Osteoblast (primary cell): ENCODE results near the gene TBC1D12. TPM values are rescaled to one million over a fixed set of nuclear protein-coding genes. Genes with fewer than 3 reads are reported as not detected.

ENCODE experiments used
- DNase-seq: peaks from one replicate; pipeline ENCODE4 v3.0.0; 2011; ENCODE audit warnings: low spot score, mixed read lengths; ENCODE audit not compliant: insufficient read length; ENCODE audit errors: missing footprints
- H2AFZ ChIP-seq: 2 replicates; pipeline ENCODE4 v1.6.0; 2011; ENCODE audit warnings: mild to moderate bottlenecking, low read length
- H3K27ac ChIP-seq: 2 replicates; pipeline ENCODE4 v1.5.1; 2011; ENCODE audit warnings: mild to moderate bottlenecking, low read depth, low read length, moderate library complexity
- H3K27me3 ChIP-seq: 2 replicates; pipeline ENCODE4 v1.6.0; 2012; ENCODE audit warnings: mild to moderate bottlenecking, control low read depth, inconsistent platforms, low read length, moderate library complexity; ENCODE audit not compliant: insufficient read depth
- H3K36me3 ChIP-seq: 2 replicates; pipeline ENCODE4 v1.5.1; 2011; ENCODE audit warnings: mild to moderate bottlenecking, low read length, control low read depth, moderate library complexity; ENCODE audit not compliant: insufficient read depth
- H3K4me1 ChIP-seq: 2 replicates; pipeline ENCODE4 v1.5.1; 2011; ENCODE audit warnings: mild to moderate bottlenecking, low read length, control low read depth, moderate library complexity; ENCODE audit not compliant: insufficient read depth
- H3K4me2 ChIP-seq: 2 replicates; pipeline ENCODE4 v1.6.0; 2011; ENCODE audit warnings: mild to moderate bottlenecking, low read length; ENCODE audit not compliant: insufficient read depth
- H3K4me3 ChIP-seq: fragments of 200-600 bp; sonication (generic); 3 replicates; pipeline ENCODE4 v1.5.1; 2012; ENCODE audit warnings: mild to moderate bottlenecking, low read length, inconsistent platforms; ENCODE audit not compliant: insufficient read depth
- H3K79me2 ChIP-seq: 2 replicates; pipeline ENCODE4 v1.6.0; 2012; ENCODE audit warnings: mild to moderate bottlenecking, low read length, control low read depth, inconsistent platforms; ENCODE audit not compliant: insufficient read depth
- H3K9me3 ChIP-seq: 2 replicates; pipeline ENCODE4 v1.5.1; 2011; ENCODE audit warnings: low read depth, low read length, control low read depth
- H4K20me1 ChIP-seq: 2 replicates; pipeline ENCODE4 v1.6.0; 2012; ENCODE audit warnings: mild to moderate bottlenecking, low read length, control low read depth; ENCODE audit not compliant: insufficient read depth
- total RNA-seq: library from RNA; depleted of rRNA; stranded (reverse); fragments of >200 nt; gene quantifications from 2 replicates; pipeline ENCODE4 v1.2.3, GENCODE V29; 2012
- TF ChIP-seq, protein P1 (sequence below): IDR thresholded peaks from 2 replicates; pipeline ENCODE4 v1.5.1; 2011; ENCODE audit warnings: mild to moderate bottlenecking, low read depth, low read length, moderate library complexity; ENCODE audit errors: extremely low read depth

TBC1D12 gene
- total RNA-seq, 1 donor = 43.1 TPM

DNA sequence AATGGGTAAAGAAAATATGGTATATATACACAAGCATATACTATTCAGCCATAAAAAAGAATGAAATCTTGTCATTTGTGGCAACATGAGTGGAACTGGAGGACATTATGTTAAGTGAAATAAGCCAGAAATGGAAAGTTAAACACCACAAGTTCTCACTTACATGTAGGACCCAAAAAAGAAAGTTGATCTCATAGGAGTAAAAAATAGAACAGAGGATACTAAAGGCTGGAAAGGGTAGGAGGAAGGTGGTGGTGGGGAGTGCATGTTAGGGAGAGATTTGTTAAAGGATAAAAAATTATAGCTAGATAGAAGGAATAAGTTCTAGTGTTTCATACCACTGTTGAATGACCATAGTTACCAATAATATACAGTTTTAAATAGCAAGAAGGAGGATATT, 48.4 kb downstream of the TBC1D12 start:
- Histone ChIP-seq H4K20me1 (peaks cover 3% of the 10 kb centered on the region), H3K4me3 (no peak overlapping the region), H3K79me2 (peaks cover 5% of the 10 kb centered on the region), H2AFZ (no peak overlapping the region), H3K27ac (no peak overlapping the region), H3K4me1 (no peaks in the 10 kb centered on the region), H3K36me3 (no peaks in the 10 kb centered on the region), H3K4me2 (no peak overlapping the region), H3K9me3 (no peaks in the 10 kb centered on the region), H3K27me3 (no peaks in the 10 kb centered on the region)
- TF ChIP-seq, protein P1, sequence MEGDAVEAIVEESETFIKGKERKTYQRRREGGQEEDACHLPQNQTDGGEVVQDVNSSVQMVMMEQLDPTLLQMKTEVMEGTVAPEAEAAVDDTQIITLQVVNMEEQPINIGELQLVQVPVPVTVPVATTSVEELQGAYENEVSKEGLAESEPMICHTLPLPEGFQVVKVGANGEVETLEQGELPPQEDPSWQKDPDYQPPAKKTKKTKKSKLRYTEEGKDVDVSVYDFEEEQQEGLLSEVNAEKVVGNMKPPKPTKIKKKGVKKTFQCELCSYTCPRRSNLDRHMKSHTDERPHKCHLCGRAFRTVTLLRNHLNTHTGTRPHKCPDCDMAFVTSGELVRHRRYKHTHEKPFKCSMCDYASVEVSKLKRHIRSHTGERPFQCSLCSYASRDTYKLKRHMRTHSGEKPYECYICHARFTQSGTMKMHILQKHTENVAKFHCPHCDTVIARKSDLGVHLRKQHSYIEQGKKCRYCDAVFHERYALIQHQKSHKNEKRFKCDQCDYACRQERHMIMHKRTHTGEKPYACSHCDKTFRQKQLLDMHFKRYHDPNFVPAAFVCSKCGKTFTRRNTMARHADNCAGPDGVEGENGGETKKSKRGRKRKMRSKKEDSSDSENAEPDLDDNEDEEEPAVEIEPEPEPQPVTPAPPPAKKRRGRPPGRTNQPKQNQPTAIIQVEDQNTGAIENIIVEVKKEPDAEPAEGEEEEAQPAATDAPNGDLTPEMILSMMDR = no peak
- DNase-seq = no peak

DNA sequence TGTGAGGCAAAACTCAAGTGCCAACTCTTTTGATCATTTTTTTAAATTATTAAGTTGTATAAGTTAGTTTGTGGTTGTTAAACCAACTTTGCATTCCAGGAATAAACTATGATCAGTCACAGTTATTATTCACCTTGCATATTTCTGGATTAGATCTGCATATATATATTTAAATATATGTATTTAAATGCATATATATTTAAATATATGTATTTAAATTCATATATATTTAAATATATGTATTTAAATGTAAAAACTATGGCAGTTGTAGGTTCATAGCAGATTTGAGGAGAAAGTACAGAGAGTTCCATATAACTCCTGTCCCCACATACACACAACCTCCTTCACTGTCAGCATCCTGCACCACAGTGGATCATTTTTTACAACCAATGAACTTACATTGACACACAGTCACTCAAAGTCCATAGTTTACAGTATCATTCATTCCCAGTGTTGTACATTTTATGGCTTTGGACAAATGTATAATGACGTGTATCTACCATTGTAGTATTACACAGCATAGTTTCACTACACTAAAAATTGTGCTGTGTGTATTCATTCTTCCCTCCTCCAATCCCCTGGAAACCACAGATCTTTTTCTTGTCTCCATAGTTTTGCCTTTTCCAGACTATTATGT, 49.7 kb downstream of the TBC1D12 start:
- Histone ChIP-seq H4K20me1 (peaks cover 5% of the 10 kb centered on the region), H3K4me2 (no peak overlapping the region), H3K79me2 (peaks cover 10% of the 10 kb centered on the region), H3K27me3 (no peaks in the 10 kb centered on the region), H3K4me3 (no peak overlapping the region), H3K36me3 (no peaks in the 10 kb centered on the region), H2AFZ (no peak overlapping the region), H3K9me3 (no peaks in the 10 kb centered on the region), H3K27ac (no peak overlapping the region), H3K4me1 (no peaks in the 10 kb centered on the region)
- no peak for DNase-seq
- TF ChIP-seq, protein P1 = no peak

DNA sequence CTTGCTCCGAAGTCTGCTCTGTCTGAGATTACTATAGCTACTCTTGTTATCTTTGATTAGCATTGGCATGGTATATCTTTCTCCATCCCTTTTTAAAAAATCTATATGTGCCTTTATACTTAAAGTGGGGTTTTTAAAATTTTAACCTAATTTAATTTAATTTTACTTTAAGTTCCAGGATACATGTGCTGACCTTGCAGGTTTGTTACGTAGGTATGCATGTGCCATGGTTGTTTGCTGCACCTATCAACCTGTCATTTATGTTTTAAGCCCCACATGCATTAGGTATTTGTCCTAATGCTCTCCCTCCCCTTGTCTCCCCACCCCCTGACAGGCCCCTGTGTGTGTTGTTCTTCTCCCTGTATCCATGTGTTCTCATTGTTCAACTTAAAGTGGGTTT, 54.6 kb downstream of the TBC1D12 start:
- no peak overlapping the region for H2AFZ ChIP-seq
- DNase-seq = no peak
- H3K9me3 ChIP-seq = no peaks in the 10 kb centered on the region
- H4K20me1 ChIP-seq = peaks cover 7% of the 10 kb centered on the region
- H3K27me3 ChIP-seq = no peaks in the 10 kb centered on the region
- H3K27ac ChIP-seq = no peak overlapping the region
- H3K4me1 ChIP-seq = no peaks in the 10 kb centered on the region
- TF ChIP-seq, protein P1 = no peak
- H3K79me2 ChIP-seq = peaks cover 19% of the 10 kb centered on the region
- H3K4me3 ChIP-seq = no peak overlapping the region
- no peaks in the 10 kb centered on the region for H3K36me3 ChIP-seq
- no peak overlapping the region for H3K4me2 ChIP-seq

GRCh38 chr10:94459385-94459784, 57.0 kb downstream of the TBC1D12 start:
- no peaks in the 10 kb centered on the region for H3K4me1 ChIP-seq
- no peaks in the 10 kb centered on the region for H3K27me3 ChIP-seq
- H3K4me2 ChIP-seq = no peak overlapping the region
- no peak overlapping the region for H3K4me3 ChIP-seq
- no peaks in the 10 kb centered on the region for H3K9me3 ChIP-seq
- H3K27ac ChIP-seq = no peak overlapping the region
- H3K79me2 ChIP-seq = peaks cover 14% of the 10 kb centered on the region
- DNase-seq = no peak
- H3K36me3 ChIP-seq = no peaks in the 10 kb centered on the region
- TF ChIP-seq, protein P1 = no peak
- no peak overlapping the region for H2AFZ ChIP-seq
- H4K20me1 ChIP-seq = peaks cover 7% of the 10 kb centered on the region
